ENCODE results near the gene SLC16A12.
A peak's percentile ranks its signal among the peaks of the same experiment; 100 is the strongest.
"Not testable (repeated sequence)": the region's sequence is repeated elsewhere in the genome, so short reads cannot be mapped to it uniquely, and the experiment has no call there.

SLC16A12 gene

DNA sequence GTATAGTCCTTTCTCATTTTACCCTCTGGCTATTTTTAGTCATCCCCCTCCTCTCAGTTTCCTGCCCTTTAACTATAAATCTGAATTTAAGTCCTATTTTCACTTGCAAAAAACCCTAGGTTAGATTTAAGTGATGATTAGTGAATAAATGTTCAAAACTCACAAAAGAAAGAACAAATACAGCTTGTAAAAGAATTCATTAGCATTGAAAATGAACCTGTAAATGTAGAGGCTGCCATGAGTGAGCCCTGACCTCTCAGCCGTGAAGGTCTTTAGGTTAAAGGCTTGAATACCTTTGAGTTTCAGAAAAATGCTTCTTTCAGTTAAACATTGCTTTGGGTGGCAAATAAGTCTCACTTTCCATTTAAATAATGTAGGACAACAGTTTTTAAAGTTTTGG lies 2.0 kb upstream of the SLC16A12 start:
- no peak overlapping the region for H3K4me3 ChIP-seq (ENCODE audit: low read depth, low read length)
- TF ChIP-seq, protein P1, sequence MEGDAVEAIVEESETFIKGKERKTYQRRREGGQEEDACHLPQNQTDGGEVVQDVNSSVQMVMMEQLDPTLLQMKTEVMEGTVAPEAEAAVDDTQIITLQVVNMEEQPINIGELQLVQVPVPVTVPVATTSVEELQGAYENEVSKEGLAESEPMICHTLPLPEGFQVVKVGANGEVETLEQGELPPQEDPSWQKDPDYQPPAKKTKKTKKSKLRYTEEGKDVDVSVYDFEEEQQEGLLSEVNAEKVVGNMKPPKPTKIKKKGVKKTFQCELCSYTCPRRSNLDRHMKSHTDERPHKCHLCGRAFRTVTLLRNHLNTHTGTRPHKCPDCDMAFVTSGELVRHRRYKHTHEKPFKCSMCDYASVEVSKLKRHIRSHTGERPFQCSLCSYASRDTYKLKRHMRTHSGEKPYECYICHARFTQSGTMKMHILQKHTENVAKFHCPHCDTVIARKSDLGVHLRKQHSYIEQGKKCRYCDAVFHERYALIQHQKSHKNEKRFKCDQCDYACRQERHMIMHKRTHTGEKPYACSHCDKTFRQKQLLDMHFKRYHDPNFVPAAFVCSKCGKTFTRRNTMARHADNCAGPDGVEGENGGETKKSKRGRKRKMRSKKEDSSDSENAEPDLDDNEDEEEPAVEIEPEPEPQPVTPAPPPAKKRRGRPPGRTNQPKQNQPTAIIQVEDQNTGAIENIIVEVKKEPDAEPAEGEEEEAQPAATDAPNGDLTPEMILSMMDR (IDR thresholded peaks at IDR 0.05; ENCODE audit: low read depth, low read length, missing control alignments): no peak
- no peak for DNase-seq (ENCODE audit: low read depth)
- in situ Hi-C loops (cut with HindIII; ENCODE audit: low sequenced_read_pairs): no loop called here

DNA sequence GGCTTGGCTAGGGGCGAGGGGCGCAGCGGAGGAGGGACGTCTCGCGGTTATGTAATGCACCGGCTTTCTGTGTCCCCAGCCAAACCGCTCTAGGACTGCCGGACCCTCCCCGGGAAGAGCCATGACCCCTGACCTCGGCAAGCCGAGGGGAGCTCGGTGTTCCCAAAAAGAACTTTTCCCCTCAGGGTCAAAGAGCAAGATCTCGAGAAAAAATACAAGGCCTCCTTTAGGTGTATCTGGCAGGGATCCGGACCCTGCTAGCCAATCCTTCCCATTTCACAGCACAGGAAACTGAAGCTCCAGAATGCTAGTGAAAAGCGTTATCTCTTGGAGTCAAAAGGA lies 590 bp upstream of the SLC16A12 start:
- TF ChIP-seq, protein P1 (IDR thresholded peaks at IDR 0.05; ENCODE audit: low read depth, low read length, missing control alignments): no peak
- peak overlapping the region; percentile 55 for H3K4me3 ChIP-seq (ENCODE audit: low read depth, low read length)
- DNase-seq (ENCODE audit: low read depth): no peak
- in situ Hi-C loops (cut with HindIII; ENCODE audit: low sequenced_read_pairs): no loop called here

DNA sequence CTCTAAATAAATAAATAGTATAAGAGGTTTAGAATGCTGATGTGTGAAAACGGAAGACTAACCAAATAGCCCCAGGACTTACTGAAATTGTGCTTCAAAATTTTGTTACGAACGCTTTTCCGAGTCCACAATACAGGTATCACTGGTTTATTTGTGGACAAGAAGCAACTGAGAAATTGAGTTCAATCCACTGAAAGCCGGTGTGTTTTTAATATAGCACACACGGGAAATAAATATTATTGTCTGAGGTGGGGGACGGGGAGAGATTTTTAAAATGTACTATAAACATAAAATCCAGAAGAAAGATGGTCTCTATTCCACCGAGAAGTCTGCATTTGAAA lies 598 bp downstream of the SLC16A12 start:
- TF ChIP-seq, protein P1 (IDR thresholded peaks at IDR 0.05; ENCODE audit: low read depth, low read length, missing control alignments): no peak
- in situ Hi-C loops (cut with HindIII; ENCODE audit: low sequenced_read_pairs): loop anchor here (5.0 kb wide), 1 partner anchor 57 kb away; no protein-coding TSS in a partner anchor
- no peak for DNase-seq (ENCODE audit: low read depth)
- peak overlapping the region; percentile 55 for H3K4me3 ChIP-seq (ENCODE audit: low read depth, low read length)

DNA sequence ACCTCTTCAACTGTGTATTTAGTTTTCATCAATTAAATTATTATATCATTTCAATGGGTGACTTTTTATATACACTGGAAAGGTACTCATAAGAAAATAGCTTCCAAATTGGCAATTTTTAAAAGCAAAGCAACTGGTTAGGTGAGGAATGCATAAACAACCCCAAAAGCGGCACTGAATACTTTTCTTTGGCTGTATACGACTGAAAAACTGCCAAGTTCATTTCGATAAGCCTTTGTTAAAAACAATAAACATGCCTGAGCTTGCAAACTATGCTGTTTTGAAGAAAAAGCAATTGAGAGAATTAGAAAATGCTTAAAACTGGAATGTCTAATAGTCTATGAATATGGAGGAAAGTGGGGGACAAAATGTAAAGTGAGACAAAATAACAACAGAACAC lies 2.9 kb downstream of the SLC16A12 start:
- TF ChIP-seq, protein P1 (IDR thresholded peaks at IDR 0.05; ENCODE audit: low read depth, low read length, missing control alignments): no peak
- no peak overlapping the region for H3K4me3 ChIP-seq (ENCODE audit: low read depth, low read length)
- in situ Hi-C loops (cut with HindIII; ENCODE audit: low sequenced_read_pairs): loop anchor here (5.0 kb wide), 1 partner anchor 55 kb away; no protein-coding TSS in a partner anchor
- no peak for DNase-seq (ENCODE audit: low read depth)

DNA sequence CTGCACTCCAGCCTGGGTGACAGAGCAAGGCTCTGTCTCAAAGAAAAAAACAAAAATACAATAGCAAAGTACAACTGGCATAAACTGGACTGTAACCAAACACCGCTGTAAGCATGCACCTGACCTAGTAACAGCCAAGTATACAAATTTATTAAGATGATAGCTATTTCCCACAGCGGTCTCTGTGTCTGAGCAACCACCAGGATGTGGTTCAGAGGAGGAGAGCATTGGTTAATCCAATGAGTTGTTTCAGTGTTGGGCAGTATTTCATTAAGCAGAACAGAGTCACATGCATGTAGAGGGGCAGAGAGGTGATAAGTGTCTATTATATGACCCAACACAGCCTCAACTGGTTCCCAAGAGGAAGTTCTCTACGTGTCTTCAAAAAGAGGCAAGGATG lies 4.0 kb downstream of the SLC16A12 start:
- no peak for DNase-seq (ENCODE audit: low read depth)
- in situ Hi-C loops (cut with HindIII; ENCODE audit: low sequenced_read_pairs): loop anchor here (5.0 kb wide), 1 partner anchor 54 kb away; no protein-coding TSS in a partner anchor
- H3K4me3 ChIP-seq (ENCODE audit: low read depth, low read length): no peak overlapping the region
- TF ChIP-seq, protein P1 (IDR thresholded peaks at IDR 0.05; ENCODE audit: low read depth, low read length, missing control alignments): no peak

DNA sequence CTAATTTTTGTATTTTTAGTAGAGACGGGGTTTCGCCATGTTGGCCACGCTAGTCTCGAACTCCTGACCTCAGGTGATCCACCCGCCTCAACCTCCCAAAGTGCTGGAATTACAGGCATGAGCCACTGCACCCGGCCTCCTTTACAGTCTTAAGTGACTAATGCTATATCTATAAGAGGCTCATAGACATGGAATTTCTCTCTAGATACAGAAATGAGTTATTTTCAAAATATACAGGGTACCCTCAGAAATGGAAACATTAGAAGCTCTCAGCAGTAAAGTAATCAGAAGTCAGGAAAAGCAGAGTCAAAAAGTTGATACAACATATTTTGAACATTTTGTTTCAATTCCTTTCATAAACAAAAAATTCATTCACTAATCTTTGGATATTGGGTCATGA lies 5.7 kb downstream of the SLC16A12 start:
- not testable (repeated sequence) for H3K4me3 ChIP-seq (ENCODE audit: low read depth, low read length); DNase-seq (ENCODE audit: low read depth)
- in situ Hi-C loops (cut with HindIII; ENCODE audit: low sequenced_read_pairs): loop anchor here (5.0 kb wide), 1 partner anchor 52 kb away; no protein-coding TSS in a partner anchor

DNA sequence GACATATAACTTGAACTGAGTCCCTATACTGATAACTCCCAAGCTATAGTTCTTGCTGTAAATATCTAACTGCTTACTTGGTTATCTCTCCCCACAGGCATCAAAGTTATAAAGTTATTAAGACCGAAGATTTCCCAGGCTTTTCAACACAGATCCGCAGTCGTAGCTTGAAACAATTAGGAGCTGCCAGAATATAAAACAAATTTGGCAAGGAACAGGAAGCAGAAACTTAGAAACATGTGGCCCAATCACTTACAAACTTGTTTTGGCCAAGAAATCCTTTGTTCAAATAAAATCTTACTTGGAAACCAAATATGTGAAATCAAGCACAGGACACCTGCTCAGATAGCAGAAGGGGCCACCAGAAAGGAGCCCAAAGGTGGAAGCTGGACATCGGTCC lies 9.0 kb downstream of the SLC16A12 start:
- in situ Hi-C loops (cut with HindIII; ENCODE audit: low sequenced_read_pairs): no loop called here
- TF ChIP-seq, protein P1 (IDR thresholded peaks at IDR 0.05; ENCODE audit: low read depth, low read length, missing control alignments): no peak
- no peak overlapping the region for H3K4me3 ChIP-seq (ENCODE audit: low read depth, low read length)
- DNase-seq (ENCODE audit: low read depth): no peak

Data from astrocyte of the cerebellum (primary cell).